IPS-NIHi7 (cell line): ENCODE measurements around the gene GAS6.
A peak's percentile ranks its signal among the peaks of the same experiment; 100 is the strongest.
"Not testable (repeated sequence)": the region's sequence is repeated elsewhere in the genome, so short reads cannot be mapped to it uniquely, and the experiment has no call there.

Experiments used
- DNase-seq: peaks from one replicate; pipeline ENCODE4 v3.0.0; 2012; ENCODE audit warnings: mixed read lengths; ENCODE audit errors: extremely low spot score

The GAS6 gene

DNA sequence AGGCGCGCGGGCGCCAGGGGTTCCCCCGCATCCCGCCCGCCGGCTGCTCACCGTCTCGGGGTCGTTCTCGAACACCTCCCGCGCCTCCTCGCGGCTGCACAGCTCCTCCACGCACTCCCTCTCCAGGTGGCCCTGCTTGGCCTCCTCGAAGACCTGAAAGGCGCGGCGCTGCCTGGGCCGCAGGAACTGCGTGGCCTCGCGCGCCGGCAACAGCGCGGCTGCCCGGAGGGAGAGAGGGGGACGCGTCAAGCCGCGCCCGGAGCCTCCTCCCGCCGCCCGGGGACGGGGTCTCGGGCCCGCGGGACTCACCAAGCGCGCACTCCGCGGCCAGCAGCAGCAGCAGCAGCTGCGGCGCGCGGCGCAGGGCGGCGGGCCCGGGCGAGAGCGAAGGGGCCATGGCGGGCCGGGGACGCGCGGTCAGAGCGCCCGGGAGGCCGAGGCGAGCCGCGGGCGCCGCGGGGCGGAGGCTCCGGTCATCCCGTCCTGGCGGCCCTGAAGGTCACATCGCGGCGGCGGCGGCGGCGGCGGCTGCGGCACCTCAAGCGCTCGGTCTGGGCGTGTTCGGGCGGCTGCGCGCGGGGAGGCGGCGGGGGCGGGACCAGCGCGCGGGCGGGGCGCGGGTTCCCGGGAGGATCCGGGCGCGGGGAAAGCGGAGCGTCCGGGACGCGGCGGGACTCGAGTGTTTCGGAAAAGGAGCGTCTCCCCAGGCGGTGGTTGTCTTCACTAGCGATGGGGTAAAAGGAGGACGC, at the start of gene GAS6:
TSS of gene GAS6 (minus strand) at position 553 of the 749 bp plus-strand sequence. CDS start at position 397, 156 bp downstream.
- DNase-seq = peak; percentile 63

DNA sequence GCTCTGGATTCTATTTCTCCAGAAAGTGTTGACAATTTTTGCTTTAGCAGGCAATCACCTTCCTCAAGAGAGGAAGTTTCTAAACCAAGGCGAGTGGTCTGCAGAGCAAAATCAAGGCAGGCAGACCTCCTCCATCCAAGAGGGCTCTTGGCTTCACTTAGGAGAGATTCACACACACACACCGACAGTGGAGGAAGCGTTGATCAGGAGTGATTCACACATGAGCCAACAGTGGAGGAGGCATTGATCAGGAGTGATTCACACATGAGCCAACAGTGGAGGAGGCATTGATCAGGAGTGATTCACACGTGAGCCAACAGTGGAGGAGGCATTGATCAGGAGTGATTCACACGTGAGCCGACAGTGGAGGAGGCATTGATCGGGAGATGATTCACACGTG, 49.5 kb upstream of the GAS6 start:
- not testable (repeated sequence) for DNase-seq

DNA sequence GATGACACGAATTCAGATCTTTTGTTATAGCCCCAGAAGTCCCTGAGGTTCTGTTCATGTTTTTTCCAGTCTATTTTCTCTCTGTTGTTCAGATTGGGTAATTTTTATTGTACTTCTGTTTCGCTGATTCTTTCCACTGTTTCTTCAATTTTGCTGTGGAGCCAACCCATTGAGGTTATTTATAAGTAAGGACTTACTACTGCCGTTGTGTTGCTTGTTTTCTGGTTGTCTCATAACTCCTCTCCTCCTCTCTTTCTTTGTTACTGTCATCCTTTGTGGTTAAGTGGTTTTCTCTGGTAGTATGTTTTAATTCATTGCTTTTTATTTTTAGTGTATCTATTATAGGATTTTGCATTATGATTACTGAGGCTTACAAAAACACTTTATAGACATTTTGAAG, 48.7 kb upstream of the GAS6 start:
- no peak for DNase-seq

DNA sequence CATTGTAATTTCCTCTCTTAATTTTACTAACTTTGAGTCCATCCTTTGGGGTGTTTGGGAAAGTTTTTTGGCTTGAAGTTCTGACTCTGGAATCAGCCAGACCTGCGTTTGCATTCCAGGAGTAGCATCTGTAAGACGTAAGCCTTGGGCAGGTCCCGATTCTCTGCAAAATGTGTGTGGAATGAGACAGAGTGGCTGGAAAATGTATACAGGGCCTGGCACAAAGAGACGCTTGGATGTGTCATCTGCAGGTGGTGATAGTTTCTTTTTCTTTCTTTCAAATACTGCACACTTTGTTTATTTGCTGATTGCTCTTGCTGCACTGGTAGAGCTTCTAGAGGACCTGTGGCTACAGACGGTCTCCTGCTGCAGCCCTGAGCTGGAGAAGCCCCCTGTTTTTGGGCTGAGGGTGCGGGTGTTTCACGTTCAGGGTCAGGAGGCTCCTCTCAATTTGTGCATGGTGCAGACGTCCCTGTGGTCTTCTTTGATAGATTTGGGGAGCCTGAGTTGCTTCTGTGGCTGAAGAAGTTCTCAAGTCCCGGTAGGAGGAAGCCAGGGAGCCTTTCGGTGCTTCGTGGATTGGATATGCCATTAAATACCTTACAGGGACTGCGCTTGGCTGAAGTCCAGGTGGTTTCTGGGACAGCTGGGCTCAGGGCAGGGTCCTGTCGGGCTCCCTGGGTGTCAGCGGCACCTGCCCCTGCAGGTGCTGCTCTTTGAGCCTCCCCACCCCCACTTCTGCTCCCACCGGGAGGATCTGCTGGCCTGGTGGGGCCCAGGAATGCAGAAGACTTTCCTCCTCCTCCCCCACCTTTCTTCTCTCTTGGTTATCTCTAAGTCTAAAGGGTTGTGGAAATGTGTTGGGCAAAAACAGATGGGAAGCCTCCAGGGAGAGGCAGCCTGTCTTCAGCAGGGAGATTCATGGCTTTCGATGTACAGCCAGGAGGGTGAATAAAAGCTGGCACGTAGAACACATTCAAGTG, 44.0 kb upstream of the GAS6 start:
- no peak for DNase-seq

DNA sequence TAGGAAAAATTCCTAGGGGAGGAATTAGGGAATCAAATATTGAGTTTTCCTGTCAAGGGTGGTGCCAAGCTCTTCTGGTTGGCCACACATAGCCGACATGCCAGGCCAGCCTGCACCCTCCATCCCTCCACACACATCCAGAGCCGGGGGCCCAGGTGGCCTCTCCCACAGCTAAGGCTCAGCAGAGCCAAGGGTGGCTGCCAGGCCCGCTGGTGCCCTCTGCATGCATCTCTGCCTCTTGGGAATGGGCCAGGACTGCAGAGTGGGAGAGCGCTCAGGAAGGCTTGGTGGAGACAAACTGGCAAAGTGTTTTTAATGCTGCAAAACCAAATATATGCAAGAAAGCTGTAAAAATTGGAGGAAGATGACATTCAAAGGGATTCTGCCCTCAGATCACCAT, 42.7 kb upstream of the GAS6 start:
- DNase-seq = no peak

DNA sequence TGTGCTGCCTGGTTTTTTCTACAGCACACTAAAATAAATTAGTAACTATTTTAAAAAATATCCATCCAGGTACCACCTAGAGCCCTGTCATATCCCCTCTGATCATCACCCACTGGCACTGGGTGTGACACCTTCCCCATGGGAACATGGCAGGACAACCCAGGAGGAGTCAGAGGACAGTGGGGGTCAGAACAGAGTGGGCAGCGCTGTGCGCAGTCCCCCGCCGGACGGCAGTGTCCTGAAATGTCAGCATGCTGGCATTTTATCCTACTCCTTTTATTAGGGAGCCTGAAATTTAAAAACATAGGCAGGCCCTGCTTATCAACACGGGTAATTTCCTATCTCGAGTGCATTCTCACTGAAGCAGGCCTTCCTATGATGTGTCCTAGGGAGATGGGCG, 42.1 kb upstream of the GAS6 start:
- no peak for DNase-seq

DNA sequence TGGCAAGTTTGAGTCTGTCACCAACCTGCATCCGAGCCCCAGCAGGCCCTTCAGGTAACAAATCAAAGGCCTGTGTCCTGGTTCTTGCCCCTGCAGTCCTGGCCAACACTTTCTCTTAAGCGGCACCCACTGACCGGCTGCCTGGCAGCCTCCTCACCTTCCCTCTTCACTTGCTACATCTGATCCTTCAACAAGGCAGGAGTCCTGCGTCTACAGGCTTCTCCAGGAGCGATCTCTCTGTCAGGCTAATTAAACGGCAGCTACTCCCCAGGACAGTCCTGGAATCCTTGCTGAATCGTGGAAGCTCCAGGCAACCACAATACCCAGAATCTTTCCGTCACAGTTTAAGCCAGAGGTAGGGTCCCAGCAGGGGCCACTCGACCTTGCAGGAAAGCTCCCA, 41.1 kb upstream of the GAS6 start:
- DNase-seq = no peak

DNA sequence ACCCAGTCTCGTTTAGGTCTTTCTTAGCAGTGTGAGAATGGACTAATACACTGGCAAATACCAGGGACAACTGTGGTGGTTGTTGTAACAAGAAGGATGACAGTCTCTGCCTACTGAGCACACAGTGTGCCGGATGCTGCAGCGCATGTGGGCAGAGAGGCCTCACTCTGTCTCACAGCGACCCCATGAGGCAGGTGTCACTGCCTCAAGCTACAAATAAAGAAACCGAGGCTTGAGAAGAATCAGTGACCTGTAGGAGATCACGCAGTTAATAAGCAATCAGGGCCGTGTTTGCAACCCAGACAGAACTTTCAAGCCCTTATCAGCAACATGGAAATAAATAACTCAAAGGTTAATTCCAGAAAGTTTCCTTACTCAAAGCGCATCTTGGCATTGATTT, 40.5 kb upstream of the GAS6 start:
- peak; percentile 82 for DNase-seq

DNA sequence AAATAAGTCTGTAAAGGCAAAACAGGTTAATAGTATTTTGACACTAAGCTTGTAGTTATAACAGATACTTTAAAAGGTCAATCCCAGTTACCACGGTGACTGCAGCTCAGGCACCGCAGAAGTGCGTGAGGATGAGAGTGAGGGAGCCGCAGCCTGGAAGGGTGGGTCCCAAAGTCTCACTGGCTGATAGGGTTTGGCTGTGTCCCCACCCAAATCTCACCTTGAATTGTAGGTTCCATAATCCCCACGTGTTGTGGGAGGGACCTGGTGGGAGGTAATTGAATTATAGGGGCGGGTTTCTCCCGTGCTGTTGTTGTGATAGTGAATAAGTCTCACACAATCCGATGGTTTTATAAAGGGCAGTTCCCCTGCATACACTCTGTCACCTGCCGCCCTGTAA, 40.0 kb upstream of the GAS6 start:
- no peak for DNase-seq

DNA sequence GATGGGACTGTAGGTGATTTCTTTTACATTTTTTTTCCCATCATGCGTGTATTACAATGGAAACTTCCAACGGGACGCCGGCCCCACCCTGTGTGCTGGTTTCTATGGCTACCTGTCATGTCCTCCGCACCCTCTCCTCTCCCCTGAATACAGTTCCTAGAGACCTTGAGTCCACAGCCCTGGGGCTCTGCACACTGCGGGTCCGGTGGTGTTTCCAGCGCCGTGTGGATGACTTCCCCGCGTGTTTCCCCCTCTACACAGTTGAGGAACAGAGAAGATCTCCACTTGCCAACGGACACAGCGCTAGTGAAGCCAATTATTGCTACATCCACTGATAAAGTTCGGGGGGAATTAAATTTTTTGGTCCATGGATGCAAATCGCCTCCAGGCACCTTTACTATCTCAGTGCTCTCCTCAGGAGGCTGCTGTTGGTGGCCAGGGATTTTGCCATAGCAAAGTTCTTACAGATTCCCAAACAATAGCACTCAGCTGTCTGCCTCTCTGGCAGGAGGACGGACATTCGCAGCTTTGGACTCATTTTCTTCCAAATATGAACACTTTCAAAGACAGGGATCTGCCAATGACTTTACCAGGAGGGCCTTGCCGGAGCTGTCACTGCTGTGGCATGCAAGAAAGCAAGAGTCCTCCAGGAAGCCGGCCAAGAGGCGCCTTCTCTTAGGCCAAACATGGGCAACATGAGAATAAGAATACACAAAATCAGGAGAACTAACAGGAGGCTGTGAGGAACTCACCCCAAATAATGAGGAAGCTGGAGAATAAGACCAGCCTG, 39.3 kb upstream of the GAS6 start:
- no peak for DNase-seq

DNA sequence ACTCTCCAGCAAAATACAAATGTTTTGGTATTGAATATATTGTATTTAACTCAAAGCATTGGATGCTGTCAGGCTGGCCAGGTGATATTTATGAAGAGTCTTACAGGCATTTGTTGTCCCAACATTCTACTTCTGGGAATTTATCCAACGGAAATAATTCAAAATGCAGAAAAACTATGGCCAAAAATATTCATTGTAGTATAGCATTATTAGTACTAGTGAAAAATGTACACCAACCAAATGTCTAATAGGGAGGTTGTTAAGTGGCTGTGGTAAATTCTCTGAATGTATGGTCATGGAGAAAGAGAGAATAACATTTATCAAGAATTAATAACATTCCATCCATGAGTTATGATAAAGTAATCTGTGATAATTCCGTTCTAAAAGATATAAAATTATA, 38.6 kb upstream of the GAS6 start:
- no peak for DNase-seq

DNA sequence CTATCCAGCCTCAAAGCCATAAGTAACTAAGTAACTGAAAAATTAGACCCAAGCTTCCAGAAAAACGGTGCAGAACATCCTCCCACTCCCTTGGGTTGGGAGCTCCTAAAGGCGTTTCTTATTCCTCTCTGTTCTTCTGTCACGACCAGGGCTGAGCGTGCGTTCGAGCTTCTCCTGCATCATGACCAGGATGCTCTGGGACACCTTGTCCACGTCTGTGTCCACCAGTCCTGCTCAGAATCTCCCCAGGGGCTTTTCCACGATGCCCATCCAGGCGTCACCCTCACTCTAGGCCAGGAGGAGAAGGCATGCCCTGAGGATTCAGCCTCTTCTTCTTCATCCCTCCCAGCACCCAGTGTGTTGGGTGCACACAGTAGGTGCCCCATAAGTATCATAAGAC, 37.8 kb upstream of the GAS6 start:
- DNase-seq = no peak

DNA sequence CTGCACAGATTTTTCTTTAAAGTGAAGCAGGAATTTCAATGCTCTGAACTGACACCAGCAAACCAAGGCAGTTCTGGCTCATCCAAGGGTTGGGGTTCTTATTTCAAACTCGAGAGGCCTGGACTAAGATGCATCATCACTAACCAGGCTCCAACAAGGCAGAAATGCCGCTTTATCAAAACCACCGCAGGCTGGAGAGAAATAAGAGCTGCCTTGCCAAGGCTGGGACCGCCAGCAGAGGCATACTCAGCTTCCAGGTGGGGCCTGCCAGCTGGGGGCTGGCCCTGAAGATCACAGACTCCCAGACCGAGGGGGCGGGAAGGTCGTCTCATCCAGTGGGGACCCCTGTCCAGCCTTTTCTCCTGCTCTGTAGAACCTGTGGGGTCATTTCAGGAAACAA, 37.4 kb upstream of the GAS6 start:
- DNase-seq = no peak

DNA sequence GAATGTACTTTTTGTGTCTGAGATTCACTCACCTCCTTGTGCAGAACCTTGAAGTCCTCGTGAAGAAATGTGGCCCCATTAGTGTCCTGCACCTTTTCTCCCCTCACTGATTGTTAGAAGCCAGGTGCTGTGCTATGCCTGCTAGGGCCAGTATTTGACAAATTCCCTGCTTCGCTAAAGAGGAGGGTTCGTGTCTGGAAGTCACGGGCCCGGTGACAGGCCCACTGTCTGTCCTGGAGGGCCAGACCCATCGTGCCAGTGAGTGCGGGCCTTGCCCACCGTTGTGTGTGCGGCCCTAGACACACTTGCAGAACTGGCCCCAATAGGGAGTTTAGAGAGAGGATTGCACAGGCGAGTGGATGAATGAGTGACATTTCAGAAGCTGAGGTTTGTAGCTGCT, 36.8 kb upstream of the GAS6 start:
- DNase-seq = no peak

DNA sequence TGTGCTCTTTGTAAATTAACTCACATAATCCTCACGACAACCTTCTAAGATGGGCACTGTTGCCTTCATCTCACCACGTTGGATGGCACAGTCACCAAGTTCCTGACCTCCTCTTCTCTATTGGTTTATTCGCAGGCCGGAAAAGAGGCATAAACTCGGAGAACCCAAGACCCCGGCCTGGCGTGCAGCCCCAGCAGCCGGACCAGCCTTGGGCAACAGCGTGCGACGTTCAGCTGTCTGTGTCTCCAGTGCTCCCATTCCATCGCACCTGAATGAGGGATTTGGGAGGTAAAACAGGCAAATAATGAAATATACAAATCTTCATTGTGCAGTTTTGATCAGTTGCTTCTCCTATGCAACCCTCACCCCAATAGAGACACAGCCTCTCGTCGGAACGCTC, 34.5 kb upstream of the GAS6 start:
- no peak for DNase-seq

DNA sequence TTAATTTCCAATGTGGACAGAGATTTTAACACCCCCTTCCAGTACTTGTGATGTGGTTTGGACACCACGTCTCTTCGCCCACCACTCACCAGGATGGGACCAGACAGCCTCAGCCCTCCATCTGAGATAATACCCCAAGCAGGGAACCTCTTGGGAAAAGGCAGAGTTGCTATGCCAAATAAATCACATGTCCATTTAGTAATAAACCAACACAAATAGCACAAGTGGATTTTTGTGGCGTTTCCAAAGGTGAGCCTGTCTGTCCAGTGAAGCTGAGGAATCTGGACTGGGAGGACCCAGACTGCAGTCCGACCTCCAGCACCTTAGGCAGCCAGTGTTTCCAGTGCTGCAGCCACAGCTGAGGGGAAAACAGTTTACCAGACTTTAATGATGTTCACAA, 34.1 kb upstream of the GAS6 start:
- DNase-seq = no peak

DNA sequence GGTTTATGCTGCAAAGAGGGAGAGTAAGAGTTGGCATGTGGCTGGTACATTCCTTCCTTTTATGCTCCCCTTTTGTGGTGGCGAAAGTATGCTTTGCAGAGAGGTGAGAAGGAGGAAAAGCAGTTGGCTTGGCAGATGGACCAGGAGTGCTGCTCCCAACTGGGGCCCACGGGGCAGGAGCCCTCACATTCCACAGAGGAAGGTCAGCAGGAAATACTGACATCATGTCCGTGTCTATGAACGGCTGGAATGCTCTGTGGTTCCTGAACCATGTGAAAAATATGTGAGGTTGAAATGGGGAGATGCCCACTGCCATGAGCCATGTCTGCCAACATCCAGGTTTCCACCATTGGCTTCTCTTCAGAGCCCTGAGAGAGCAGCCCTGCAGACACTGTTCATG, 33.3 kb upstream of the GAS6 start:
- no peak for DNase-seq

DNA sequence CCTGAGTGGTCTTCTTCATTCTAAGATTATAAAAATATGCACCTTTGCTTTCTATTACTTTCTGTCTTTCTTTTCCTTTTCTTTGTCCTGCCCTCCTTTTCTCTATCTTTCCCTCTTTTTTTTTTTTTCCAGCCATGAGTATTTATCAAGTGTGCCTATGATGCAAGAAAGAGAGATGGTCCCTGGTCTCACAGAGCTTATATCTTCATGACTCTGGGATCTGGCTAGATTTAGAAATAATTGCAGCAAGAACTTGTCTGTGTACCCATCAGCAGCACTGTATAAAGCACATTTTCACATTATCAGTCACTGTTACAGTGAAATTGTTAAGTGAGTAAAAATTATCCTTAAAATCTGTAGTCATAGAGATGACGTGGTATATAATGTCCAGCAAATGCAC, 31.6 kb upstream of the GAS6 start:
- no peak for DNase-seq

DNA sequence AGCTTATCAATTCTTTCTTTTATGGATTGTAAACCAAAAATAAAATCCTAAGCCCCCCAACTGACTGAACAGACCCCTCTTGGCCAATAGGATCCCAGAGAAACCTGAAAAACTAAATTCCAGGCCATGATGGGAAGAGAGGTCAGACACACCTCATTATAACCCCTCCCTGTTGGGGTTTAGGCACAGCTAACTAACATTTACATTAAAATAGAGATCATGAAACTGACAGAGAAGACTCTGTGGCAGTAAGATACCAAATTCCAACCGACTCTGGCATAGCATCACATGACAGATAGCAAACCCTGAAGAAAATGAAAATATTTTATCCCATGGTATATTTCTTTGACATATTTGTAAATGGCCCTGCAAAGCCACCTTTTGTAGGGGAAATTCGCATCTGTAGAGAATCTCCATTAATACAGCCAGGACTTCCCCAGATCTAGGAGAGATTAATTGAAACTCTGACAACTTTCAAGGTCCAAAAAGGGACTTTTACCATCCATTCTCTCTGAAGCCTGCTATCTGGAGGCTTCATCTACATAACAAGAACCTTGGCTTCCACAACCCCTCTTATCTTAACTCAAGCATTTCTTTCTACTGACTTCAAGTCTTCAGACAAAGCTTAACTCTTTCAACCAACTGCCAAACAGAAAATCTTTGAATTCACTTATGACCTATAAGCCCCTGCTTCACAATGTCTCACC, 27.1 kb upstream of the GAS6 start:
- DNase-seq = no peak

DNA sequence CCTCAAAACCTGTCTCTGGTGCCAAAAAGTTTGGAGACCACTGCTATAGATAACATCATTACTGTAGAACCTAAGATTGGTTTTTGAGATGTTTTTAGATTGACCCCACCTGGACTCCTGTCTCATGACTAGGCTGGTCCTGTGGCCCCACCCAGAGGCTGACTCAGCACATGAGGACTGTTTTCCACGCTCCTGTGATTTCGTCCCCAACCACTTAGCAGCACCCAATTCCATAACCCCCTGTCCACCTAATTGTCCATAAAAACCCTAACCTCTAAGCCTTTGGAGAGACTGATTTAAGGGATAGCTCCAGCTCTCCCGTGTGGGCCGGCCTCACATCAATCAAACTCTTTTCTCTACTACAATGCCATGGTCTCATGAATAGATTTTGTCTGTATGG, 25.6 kb upstream of the GAS6 start:
- no peak for DNase-seq

DNA sequence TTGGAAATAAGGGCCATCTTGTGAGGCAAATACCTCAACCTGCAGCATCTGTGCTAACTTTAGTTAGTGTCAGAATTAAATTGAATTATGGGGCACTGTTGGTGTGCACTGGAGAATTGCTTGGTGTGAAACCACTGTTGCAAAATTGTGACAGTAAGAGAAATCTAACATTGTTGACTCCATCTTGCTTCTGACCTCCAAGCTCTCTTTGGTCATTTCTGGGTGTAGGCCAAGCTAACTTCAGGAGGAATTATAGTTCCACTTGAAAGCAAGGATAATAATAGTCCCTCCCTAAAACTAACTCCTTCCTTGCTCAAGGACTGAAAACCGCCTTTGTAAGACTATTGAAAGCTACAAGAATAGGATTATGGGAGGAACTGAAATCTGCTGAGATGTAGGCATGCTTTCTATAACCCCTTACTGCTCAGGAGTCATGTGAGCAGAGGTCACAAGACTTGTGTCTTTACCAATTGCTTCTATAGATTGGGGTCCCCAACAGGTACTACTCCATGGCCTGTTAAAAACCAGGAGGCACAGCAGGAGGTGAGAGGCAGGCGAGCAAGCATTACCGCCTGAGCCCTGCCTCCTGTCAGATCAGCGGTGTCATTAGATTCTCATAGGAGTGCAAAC, 24.9 kb upstream of the GAS6 start:
- DNase-seq = no peak
